ENCODE data around the gene SMYD3.
A peak's percentile ranks its signal among the peaks of the same experiment; 100 is the strongest.

Gene SMYD3

DNA sequence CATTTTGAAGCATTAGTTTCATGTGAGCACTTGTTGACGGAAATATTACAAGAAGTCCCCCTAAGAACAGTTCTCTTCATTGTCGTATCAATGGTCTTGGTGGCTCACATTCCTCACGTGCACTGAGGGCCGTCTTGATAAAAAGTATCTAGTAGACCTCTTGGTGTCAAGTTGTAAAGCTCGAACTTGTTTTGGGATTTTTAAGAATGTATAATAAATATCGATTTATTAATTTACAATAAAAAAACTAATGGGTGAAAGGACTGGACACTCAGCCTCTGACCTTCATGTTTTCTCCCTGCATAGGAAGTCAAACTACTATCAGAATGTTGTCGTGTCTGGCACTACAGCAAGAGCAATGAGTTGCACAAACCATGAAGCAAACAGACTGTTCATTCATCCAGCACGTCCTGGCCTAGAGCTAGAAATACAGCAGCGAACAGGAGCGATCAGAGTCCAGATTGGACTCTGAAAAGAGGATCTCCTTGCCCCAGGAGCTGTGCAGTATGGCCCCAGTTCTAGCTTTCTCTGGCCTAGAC is 319.2 kb downstream of the SMYD3 start:
- 96% methylated on average over 9 of the region's 10 CpGs for WGBS
- no peak overlapping the region for H3K4me3 ChIP-seq (ENCODE audit: insufficient read depth in 1 of 2, low read depth in 1 of 2, low read length in 2 of 2)
- H2BK12ac ChIP-seq (ENCODE audit: low read length in 2 of 2) = no peak overlapping the region
- H2BK5ac ChIP-seq (ENCODE audit: low read depth, low read length, poor library complexity, severe bottlenecking) = no peak overlapping the region
- peaks cover 0 to 14% of the 10 kb centered on the region in 2 experiments for H3K36me3 ChIP-seq (ENCODE audit: control insufficient read depth in 1 of 2, insufficient read depth in 2 of 2, low read depth in 1 of 2, low read length in 2 of 2)
- no peak overlapping the region for H3K14ac ChIP-seq (ENCODE audit: low read length in 2 of 2)
- no peak overlapping the region for H3K27ac ChIP-seq (ENCODE audit: low read length, poor library complexity, severe bottlenecking)
- H3K4me2 ChIP-seq (ENCODE audit: low read length, poor library complexity, severe bottlenecking) = no peak overlapping the region
- no peak overlapping the region for H3K9ac ChIP-seq (ENCODE audit: low read length)
- no peak overlapping the region for H2AFZ ChIP-seq (ENCODE audit: low read depth, low read length)
- no peak for DNase-seq
- no peak overlapping the region for H2BK120ac ChIP-seq (ENCODE audit: low read depth, low read length)
- H4K91ac ChIP-seq (ENCODE audit: low read length) = no peak overlapping the region
- H3K23ac ChIP-seq (ENCODE audit: low read length in 2 of 2) = no peak overlapping the region
- no peak overlapping the region for H4K8ac ChIP-seq (ENCODE audit: low read length)
- H3K27me3 ChIP-seq (ENCODE audit: control insufficient read depth in 1 of 2, insufficient read depth in 1 of 2, low read length in 2 of 2) = no peaks in the 10 kb centered on the region
- no peaks in the 10 kb centered on the region for H3K4me1 ChIP-seq (ENCODE audit: control insufficient read depth, insufficient read depth, low read depth, low read length)
- H2BK15ac ChIP-seq (ENCODE audit: low read depth, poor library complexity, severe bottlenecking) = no peak overlapping the region
- H3K9me3 ChIP-seq (ENCODE audit: control insufficient read depth, low read length) = no peaks in the 10 kb centered on the region
- H3K4ac ChIP-seq (ENCODE audit: low read depth in 1 of 2, low read length in 2 of 2) = no peak overlapping the region
- no peak overlapping the region for H3K18ac ChIP-seq (ENCODE audit: low read depth in 1 of 2, low read length in 2 of 2)
- H2AK5ac ChIP-seq (ENCODE audit: low read length, severe bottlenecking) = no peak overlapping the region
- H3K79me1 ChIP-seq (replicated peaks; ENCODE audit: low read length, poor library complexity, severe bottlenecking) = peaks cover 3% of the 10 kb centered on the region

DNA sequence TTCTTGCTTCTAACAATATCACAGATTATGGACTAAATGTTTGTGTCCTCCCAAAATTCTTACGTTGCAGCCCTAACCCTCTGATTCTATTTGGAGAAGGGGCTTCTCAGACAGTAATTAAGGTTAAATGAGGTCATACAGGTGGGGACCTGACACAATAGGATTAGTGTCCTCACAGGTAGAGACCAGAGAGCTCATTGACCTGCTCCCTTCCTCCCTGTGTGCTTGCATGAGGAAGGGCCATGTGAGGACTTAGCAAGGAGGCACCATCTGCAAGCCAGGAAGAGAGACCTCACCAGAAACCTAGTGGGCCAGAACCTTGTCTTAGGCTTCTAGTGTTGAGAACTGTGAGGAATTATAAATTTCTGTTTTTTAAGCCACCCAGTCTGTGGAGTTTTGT is 322.6 kb downstream of the SMYD3 start:
- Histone ChIP-seq H3K9ac (ENCODE audit: low read length) (no peak overlapping the region), H2BK120ac (ENCODE audit: low read depth, low read length) (no peak overlapping the region), H3K79me1 (replicated peaks; ENCODE audit: low read length, poor library complexity, severe bottlenecking) (peaks cover 3% of the 10 kb centered on the region), H2BK15ac (ENCODE audit: low read depth, poor library complexity, severe bottlenecking) (no peak overlapping the region), H3K4me3 (ENCODE audit: insufficient read depth in 1 of 2, low read depth in 1 of 2, low read length in 2 of 2) (no peak overlapping the region), H3K18ac (ENCODE audit: low read depth in 1 of 2, low read length in 2 of 2) (no peak overlapping the region), H4K91ac (ENCODE audit: low read length) (no peak overlapping the region), H2AFZ (ENCODE audit: low read depth, low read length) (no peak overlapping the region), H3K23ac (ENCODE audit: low read length in 2 of 2) (no peak overlapping the region), H3K36me3 (ENCODE audit: control insufficient read depth in 1 of 2, insufficient read depth in 2 of 2, low read depth in 1 of 2, low read length in 2 of 2) (peaks cover 0 to 5% of the 10 kb centered on the region in 2 experiments), H3K9me3 (ENCODE audit: control insufficient read depth, low read length) (no peaks in the 10 kb centered on the region), H2AK5ac (ENCODE audit: low read length, severe bottlenecking) (no peak overlapping the region), H4K8ac (ENCODE audit: low read length) (no peak overlapping the region), H3K4me1 (ENCODE audit: control insufficient read depth, insufficient read depth, low read depth, low read length) (no peaks in the 10 kb centered on the region), H3K4me2 (ENCODE audit: low read length, poor library complexity, severe bottlenecking) (no peak overlapping the region), H2BK12ac (ENCODE audit: low read length in 2 of 2) (no peak overlapping the region), H2BK5ac (ENCODE audit: low read depth, low read length, poor library complexity, severe bottlenecking) (no peak overlapping the region), H3K27me3 (ENCODE audit: control insufficient read depth in 1 of 2, insufficient read depth in 1 of 2, low read length in 2 of 2) (no peaks in the 10 kb centered on the region), H3K27ac (ENCODE audit: low read length, poor library complexity, severe bottlenecking) (no peak overlapping the region), H3K14ac (ENCODE audit: low read length in 2 of 2) (no peak overlapping the region), H3K4ac (ENCODE audit: low read depth in 1 of 2, low read length in 2 of 2) (no peak overlapping the region)
- no peak for DNase-seq
- WGBS = 92% methylated on average over 1 of the region's 1 CpG

DNA sequence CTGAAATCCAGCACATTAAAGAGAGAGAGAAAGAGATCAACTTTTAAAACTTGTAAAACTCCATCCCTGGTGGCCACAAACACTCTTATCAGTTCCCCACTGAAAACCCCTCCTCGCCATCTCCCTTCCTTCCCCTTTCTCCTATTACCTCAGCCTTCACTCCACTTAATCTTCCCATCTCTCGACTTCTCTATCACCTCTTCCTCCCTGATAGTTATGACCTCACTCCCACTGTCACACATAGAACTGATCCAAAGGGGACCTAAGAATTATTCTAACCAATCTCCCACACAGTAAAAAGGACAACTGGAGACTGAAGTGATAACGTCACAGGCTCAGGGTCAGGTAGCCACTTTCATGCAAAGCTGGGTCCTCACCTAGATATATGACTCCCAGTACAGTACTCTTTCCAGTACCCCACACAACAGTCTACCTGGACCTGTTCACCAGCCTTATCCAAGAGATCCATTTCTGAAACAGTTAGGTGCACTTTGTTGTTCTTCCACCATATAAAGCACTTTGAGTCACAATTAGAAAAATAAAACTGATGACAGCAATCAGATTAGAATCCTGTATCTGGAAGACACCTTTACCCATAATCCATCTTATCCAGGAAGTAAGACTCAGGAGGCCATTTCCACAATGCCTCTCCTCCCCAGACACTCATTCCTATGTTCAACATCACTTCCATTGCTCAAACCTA is 324.8 kb downstream of the SMYD3 start:
- no peak overlapping the region for H3K9ac ChIP-seq (ENCODE audit: low read length)
- H3K18ac ChIP-seq (ENCODE audit: low read depth in 1 of 2, low read length in 2 of 2) = no peak overlapping the region
- no peak overlapping the region for H4K8ac ChIP-seq (ENCODE audit: low read length)
- H3K4me1 ChIP-seq (ENCODE audit: control insufficient read depth, insufficient read depth, low read depth, low read length) = no peaks in the 10 kb centered on the region
- WGBS = 92% methylated on average over 3 of the region's 3 CpGs
- no peak overlapping the region for H3K23ac ChIP-seq (ENCODE audit: low read length in 2 of 2)
- no peak overlapping the region for H4K91ac ChIP-seq (ENCODE audit: low read length)
- peaks cover 3% of the 10 kb centered on the region for H3K79me1 ChIP-seq (replicated peaks; ENCODE audit: low read length, poor library complexity, severe bottlenecking)
- no peak overlapping the region for H2AFZ ChIP-seq (ENCODE audit: low read depth, low read length)
- H3K14ac ChIP-seq (ENCODE audit: low read length in 2 of 2) = no peak overlapping the region
- H2AK5ac ChIP-seq (ENCODE audit: low read length, severe bottlenecking) = no peak overlapping the region
- H3K4me3 ChIP-seq (ENCODE audit: insufficient read depth in 1 of 2, low read depth in 1 of 2, low read length in 2 of 2) = no peak overlapping the region
- H3K9me3 ChIP-seq (ENCODE audit: control insufficient read depth, low read length) = no peaks in the 10 kb centered on the region
- no peak overlapping the region for H3K27ac ChIP-seq (ENCODE audit: low read length, poor library complexity, severe bottlenecking)
- no peaks in the 10 kb centered on the region for H3K27me3 ChIP-seq (ENCODE audit: control insufficient read depth in 1 of 2, insufficient read depth in 1 of 2, low read length in 2 of 2)
- no peak overlapping the region for H2BK5ac ChIP-seq (ENCODE audit: low read depth, low read length, poor library complexity, severe bottlenecking)
- peaks cover 0 to 11% of the 10 kb centered on the region in 2 experiments for H3K36me3 ChIP-seq (ENCODE audit: control insufficient read depth in 1 of 2, insufficient read depth in 2 of 2, low read depth in 1 of 2, low read length in 2 of 2)
- no peak overlapping the region for H2BK120ac ChIP-seq (ENCODE audit: low read depth, low read length)
- no peak overlapping the region for H3K4ac ChIP-seq (ENCODE audit: low read depth in 1 of 2, low read length in 2 of 2)
- no peak overlapping the region for H2BK12ac ChIP-seq (ENCODE audit: low read length in 2 of 2)
- no peak for DNase-seq
- no peak overlapping the region for H2BK15ac ChIP-seq (ENCODE audit: low read depth, poor library complexity, severe bottlenecking)
- no peak overlapping the region for H3K4me2 ChIP-seq (ENCODE audit: low read length, poor library complexity, severe bottlenecking)

DNA sequence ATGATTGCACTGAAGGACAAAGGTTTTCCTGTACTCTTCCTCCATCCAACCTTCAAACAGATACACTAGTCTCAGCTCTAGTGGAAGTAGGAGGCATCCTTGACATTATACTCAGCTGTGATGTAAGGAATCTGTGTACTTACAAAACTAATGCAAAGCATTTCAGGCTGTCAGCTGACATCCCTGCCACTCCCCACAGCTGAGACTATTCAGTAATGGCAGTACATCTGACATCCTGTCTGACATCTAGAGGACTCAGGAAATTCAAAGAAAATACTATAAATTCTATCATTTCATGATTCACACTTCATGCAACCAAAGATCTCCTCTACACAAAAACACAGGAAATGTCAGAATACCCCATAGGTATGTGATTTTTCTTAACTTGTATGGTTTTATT is 325.8 kb downstream of the SMYD3 start:
- H3K4me3 ChIP-seq (ENCODE audit: insufficient read depth in 1 of 2, low read depth in 1 of 2, low read length in 2 of 2) = no peak overlapping the region
- H3K4ac ChIP-seq (ENCODE audit: low read depth in 1 of 2, low read length in 2 of 2) = no peak overlapping the region
- no peaks in the 10 kb centered on the region for H3K9me3 ChIP-seq (ENCODE audit: control insufficient read depth, low read length)
- H2BK120ac ChIP-seq (ENCODE audit: low read depth, low read length) = no peak overlapping the region
- no peak overlapping the region for H2AFZ ChIP-seq (ENCODE audit: low read depth, low read length)
- H3K27me3 ChIP-seq (ENCODE audit: control insufficient read depth in 1 of 2, insufficient read depth in 1 of 2, low read length in 2 of 2) = no peaks in the 10 kb centered on the region
- H3K27ac ChIP-seq (ENCODE audit: low read length, poor library complexity, severe bottlenecking) = no peak overlapping the region
- H3K9ac ChIP-seq (ENCODE audit: low read length) = no peak overlapping the region
- peaks cover 0 to 6% of the 10 kb centered on the region in 2 experiments for H3K36me3 ChIP-seq (ENCODE audit: control insufficient read depth in 1 of 2, insufficient read depth in 2 of 2, low read depth in 1 of 2, low read length in 2 of 2)
- no peak overlapping the region for H4K91ac ChIP-seq (ENCODE audit: low read length)
- H2BK15ac ChIP-seq (ENCODE audit: low read depth, poor library complexity, severe bottlenecking) = no peak overlapping the region
- no peak overlapping the region for H3K4me2 ChIP-seq (ENCODE audit: low read length, poor library complexity, severe bottlenecking)
- H3K4me1 ChIP-seq (ENCODE audit: control insufficient read depth, insufficient read depth, low read depth, low read length) = peaks cover 3% of the 10 kb centered on the region
- peak overlapping the region in 1 of 2 experiments; percentile 22 for H3K18ac ChIP-seq (ENCODE audit: low read depth in 1 of 2, low read length in 2 of 2)
- no peak overlapping the region for H2BK12ac ChIP-seq (ENCODE audit: low read length in 2 of 2)
- no peak overlapping the region for H3K23ac ChIP-seq (ENCODE audit: low read length in 2 of 2)
- H4K8ac ChIP-seq (ENCODE audit: low read length) = no peak overlapping the region
- no peak overlapping the region for H3K14ac ChIP-seq (ENCODE audit: low read length in 2 of 2)
- no peak overlapping the region for H2AK5ac ChIP-seq (ENCODE audit: low read length, severe bottlenecking)
- no peak overlapping the region for H2BK5ac ChIP-seq (ENCODE audit: low read depth, low read length, poor library complexity, severe bottlenecking)
- DNase-seq = no peak
- H3K79me1 ChIP-seq (replicated peaks; ENCODE audit: low read length, poor library complexity, severe bottlenecking) = peaks cover 3% of the 10 kb centered on the region
